GM19463 (cell line): ENCODE results near the gene AFAP1.

Experiments used
- ATAC-seq: cut with Tn5 transposase; IDR thresholded peaks from one replicate; pipeline ENCODE4 v1.9.1; 2021; ENCODE audit warnings: mild to moderate bottlenecking, moderate library complexity; ENCODE audit not compliant: unreplicated experiment

The AFAP1 gene

DNA sequence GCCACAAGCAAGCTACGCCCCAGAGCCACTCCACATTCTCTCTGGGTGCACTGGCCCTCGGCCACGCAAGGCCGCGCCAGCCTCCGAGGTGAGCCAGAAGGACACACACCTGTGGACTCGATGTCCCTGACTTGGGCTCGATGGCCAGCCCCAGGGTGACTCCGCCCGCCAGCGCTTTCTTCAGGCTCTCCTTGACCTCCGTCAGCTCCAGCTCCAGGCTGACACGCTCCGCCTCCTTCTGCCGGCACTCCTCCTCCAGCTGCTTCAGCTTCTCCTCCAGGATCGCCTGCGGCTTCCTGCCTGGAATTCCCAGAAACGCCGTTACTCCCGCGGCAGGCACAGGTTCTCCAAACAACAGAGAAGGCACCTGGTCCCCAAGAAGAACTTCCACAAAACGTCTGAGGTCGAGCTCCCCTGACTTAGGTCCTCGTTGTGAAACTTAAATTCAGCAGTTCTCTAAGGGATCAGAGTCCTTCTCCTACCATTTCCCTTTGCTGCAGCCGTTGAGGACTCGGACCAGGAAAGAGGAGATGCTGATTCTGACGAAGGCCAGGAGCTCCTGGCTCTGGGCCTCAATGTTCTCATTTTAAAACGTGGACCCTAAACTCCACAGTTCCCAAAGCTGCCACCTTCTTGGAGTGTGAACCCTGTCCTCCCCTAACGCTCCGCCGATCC is 166.8 kb downstream of the AFAP1 start:
- ATAC-seq: no peak

- ATAC-seq: peak; percentile 98
Observed at GRCh38 chr4:7771541-7772507, 167.8 kb downstream of the AFAP1 start.

- no peak for ATAC-seq
Observed at GRCh38 chr4:7771056-7771455, 168.6 kb downstream of the AFAP1 start.

- ATAC-seq: no peak
Observed at GRCh38 chr4:7770224-7771050, 169.2 kb downstream of the AFAP1 start.

GRCh38 chr4:7769396-7770223 is 170.1 kb downstream of the AFAP1 start:
- ATAC-seq: no peak

DNA sequence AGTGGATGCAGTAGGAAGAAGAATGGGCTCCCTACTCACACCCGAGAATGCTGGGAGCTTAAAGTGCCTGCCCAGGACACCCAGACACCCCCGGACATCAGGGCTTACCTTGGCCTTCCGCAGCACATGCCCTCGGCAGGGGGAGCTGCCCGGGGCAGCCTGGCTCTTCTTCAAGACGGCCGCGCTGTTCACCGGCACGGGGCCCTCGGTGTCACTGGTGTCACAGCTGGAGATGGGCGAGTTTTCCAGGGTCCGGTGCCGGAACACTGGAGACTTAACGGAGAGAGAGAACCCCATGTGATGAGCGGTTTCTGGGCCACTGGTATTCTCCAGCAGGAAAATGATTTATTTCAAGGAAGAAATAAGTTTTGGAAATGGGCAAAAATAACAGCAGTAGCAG is 170.9 kb downstream of the AFAP1 start:
- ATAC-seq: no peak

- ATAC-seq: no peak
Observed at GRCh38 chr4:7767966-7768365, 171.7 kb downstream of the AFAP1 start.

DNA sequence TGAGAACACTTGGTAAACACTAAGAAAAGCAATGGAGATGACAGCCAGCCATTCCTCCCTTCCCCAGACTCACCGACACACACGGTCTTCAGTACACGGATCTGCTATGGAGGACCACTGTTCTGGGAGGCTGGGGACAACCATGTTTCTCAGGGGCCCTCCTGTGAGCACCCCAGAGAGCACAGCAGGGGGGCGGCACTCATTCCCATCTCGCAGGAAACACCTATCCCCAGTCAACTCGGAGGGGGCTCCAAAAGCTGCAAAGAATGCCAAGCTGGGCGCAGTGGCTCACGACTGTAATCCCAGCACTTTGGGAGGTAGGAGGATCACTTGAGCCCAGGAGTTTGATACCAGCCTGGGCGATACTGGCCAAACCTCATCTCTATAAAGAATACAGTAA is 172.1 kb downstream of the AFAP1 start:
- ATAC-seq: no peak

- ATAC-seq: no peak
Observed at GRCh38 chr4:7766661-7767345, 172.9 kb downstream of the AFAP1 start.

DNA sequence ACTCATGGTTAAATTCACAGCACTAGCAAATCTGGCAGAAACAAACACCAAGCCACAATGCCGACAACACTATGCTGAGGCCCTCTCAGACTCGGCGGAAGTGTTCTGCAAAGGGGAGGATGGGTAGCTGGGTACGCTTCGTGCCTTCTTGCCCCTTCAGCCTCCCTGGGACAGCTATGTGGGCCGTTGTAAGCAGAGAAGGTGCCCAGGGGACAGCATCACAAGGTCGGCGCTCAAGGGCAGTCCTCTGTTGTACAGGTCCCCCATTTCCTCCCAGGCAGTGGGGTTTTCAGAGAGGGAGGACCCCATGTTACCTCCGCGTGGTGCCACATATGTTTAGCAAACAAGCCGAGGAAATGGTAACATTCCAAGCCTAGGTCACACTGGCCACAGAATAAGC is 173.6 kb downstream of the AFAP1 start:
- no peak for ATAC-seq

DNA sequence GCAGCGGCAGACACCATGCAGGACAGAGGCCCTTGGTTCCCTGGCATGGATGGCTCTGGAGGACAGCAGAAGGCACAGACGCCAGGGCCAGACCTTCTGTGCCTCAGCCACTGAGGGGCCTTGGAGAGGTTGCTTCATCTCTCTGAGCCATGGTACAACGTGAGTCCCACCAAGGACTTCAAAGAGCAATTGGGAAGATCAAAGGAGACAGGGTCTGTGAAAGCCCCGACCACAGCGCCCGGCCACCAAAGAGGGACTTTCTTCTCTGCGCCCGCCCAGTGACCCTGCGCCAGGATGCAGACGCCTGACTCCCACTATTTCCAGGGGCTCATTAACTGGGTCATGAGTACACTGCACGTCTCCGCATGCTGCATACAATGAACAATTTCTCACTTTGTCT is 174.0 kb downstream of the AFAP1 start:
- no peak for ATAC-seq

DNA sequence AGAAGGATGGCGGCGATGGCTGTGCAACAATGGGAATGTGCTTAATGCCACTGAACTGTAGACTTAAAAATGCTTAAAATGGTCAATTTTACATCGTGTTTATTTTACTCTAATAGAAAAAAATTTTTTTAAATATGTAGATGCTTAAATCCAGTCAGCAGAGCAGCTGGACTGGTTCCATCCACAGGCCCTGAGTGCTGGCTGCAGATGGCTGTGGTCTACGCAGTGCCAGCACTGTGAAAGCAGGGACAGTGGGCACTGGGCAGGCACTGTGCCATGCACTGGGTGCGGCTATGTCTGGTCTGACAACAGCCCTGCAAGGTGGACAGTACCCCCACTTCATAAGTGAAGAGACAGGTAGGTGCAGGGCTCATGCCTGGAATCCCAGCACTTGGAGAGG is 175.2 kb downstream of the AFAP1 start:
- ATAC-seq: no peak

GRCh38 chr4:7763788-7764187 is 175.9 kb downstream of the AFAP1 start:
- no peak for ATAC-seq

DNA sequence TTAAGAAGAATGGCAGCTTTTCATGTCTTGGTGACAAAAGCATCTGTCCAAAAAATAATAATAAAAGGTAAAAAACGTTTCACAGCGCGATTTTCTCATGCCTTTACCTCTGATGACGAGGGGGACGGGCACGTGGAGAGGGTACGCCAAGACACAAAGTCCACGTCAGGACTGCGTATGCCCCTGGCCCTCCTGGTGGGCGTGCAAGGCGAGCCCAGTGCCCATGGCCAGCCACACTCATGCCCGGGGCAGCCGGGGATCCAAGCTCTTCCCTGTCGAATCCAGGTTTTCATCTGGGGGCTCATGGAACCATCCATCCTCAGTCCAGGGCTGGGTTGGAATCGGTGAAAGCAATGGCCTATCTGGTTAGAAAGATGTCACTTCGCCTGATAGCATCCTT is 176.6 kb downstream of the AFAP1 start:
- no peak for ATAC-seq

- no peak for ATAC-seq
Observed at GRCh38 chr4:7762376-7763030, 177.2 kb downstream of the AFAP1 start.

GRCh38 chr4:7761720-7762119 is 177.9 kb downstream of the AFAP1 start:
- peak; percentile 65 for ATAC-seq

DNA sequence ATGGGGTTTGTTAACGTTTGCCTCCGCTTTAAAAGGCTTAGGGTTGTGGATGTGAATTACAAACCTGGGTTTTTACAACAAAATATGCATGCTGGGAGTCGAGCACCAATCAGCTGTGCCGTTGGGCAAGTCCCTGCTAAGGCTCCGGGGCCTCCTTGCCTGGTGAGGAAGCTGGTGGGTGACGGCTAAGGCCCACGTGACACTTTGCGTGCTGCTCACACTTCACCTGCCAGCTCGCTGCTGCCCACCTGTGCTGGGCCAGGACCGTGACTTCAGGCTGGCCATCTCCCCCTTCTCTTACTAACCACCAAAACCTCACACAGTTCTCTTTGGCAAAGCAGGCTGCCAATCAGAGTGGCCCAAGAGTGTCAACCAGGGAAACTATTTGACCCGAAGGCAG is 178.3 kb downstream of the AFAP1 start:
- no peak for ATAC-seq

DNA sequence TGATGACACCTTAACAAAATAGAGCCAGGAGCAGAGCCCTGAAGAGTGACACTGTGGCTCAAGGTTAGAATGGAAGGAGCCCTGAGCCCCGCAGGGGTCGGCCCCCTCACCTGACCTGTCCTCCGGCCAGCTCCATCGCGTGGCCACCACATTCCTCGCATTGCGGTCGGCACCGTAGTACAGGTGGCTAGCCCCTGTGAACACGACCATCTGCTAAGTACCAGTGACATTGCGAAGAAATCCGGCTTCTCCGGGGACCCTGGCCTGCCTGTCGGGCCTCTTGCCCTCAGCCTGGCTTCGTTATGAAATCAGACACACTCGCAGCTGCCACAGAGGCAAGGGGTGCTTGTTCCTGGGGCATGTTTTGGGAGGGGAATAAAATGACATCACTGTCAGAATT is 179.0 kb downstream of the AFAP1 start:
- ATAC-seq: no peak

DNA sequence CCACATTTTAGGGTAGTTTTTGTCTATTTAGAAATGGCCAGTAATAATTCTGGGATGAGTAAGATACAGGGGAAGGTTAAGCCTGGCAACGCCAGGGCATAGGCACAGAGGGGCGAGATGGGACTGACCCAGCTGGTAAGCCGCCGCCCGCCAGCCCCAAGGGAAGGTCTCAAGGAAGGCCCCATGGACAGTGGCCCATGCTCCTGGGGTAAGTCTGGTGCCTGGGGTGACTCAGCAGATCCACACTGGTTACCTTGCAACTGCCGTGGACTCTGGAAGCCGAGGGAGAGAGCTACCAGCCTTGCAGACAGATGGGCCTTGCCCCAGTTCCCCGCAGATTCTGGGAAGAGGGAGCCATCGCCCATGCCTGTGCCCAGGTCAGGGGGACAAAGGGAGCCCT is 179.4 kb downstream of the AFAP1 start:
- no peak for ATAC-seq
